Measurements from ENCODE around the gene KIF19. TPM values are rescaled to one million over a fixed set of nuclear protein-coding genes. Genes with fewer than 3 reads are reported as not detected.

The KIF19 gene
- total RNA-seq, 1 donor from 2014 or later = 0.23 TPM

DNA sequence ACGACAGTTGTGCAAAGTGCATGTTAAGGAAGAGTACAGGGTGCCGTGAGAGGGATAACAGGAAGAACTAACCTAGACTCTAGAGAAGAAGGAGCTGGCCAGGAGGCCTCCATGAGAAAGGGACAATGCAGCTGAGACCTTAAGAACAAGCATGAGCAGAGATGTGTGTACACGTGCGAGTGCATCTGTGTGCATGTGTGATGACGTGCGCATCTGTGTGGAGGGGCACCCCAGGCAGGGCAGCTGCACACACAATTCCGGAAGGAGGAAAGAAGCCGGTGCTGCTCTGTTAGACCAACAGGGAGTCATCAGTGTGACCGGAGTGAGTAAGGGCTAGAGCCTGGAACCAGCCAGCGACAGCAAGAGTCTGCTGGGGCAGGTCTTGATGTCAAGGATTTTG, 7.6 kb upstream of the KIF19 start:
- Histone ChIP-seq H3K27me3 (no peaks in the 10 kb centered on the region), H3K36me3 (no peaks in the 10 kb centered on the region), H3K9me3 (no peaks in the 10 kb centered on the region), H3K4me1 (no peaks in the 10 kb centered on the region), H3K4me3 (no peak overlapping the region), H3K27ac (no peak overlapping the region)
- TF ChIP-seq, protein P1, sequence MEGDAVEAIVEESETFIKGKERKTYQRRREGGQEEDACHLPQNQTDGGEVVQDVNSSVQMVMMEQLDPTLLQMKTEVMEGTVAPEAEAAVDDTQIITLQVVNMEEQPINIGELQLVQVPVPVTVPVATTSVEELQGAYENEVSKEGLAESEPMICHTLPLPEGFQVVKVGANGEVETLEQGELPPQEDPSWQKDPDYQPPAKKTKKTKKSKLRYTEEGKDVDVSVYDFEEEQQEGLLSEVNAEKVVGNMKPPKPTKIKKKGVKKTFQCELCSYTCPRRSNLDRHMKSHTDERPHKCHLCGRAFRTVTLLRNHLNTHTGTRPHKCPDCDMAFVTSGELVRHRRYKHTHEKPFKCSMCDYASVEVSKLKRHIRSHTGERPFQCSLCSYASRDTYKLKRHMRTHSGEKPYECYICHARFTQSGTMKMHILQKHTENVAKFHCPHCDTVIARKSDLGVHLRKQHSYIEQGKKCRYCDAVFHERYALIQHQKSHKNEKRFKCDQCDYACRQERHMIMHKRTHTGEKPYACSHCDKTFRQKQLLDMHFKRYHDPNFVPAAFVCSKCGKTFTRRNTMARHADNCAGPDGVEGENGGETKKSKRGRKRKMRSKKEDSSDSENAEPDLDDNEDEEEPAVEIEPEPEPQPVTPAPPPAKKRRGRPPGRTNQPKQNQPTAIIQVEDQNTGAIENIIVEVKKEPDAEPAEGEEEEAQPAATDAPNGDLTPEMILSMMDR (IDR thresholded peaks at IDR 0.05) = no peak
- ATAC-seq (no peak), DNase-seq (no peak)
- intact Hi-C loops (cut with DNase I) = no loop called here

DNA sequence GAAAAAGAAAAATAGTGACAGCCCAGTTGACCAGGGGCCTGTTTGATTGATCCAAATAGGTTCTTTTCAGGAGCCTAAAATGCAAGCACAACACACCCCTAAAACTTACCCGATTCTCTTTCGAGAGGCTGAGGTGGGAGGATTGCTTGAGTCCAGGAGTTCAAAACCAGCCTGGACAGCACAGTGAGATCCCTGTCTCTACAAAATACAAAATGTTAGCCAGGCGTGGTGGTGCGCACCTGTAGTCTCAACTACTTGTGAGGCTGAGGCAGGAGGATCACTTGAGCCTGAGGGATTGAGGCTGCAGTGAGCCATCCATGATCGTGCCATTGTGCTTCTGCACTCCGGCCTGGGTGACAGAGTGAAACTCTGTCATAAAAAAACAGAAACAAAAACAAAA, 1.5 kb upstream of the KIF19 start:
- TF ChIP-seq, protein P1 (IDR thresholded peaks at IDR 0.05) = no peak
- ATAC-seq (no peak), DNase-seq (no peak)
- Histone ChIP-seq H3K4me1 (peaks cover 13% of the 10 kb centered on the region), H3K4me3 (no peak overlapping the region), H3K27ac (no peak overlapping the region), H3K9me3 (no peaks in the 10 kb centered on the region), H3K36me3 (no peaks in the 10 kb centered on the region), H3K27me3 (peaks cover 14% of the 10 kb centered on the region)
- intact Hi-C loops (cut with DNase I) = no loop called here

DNA sequence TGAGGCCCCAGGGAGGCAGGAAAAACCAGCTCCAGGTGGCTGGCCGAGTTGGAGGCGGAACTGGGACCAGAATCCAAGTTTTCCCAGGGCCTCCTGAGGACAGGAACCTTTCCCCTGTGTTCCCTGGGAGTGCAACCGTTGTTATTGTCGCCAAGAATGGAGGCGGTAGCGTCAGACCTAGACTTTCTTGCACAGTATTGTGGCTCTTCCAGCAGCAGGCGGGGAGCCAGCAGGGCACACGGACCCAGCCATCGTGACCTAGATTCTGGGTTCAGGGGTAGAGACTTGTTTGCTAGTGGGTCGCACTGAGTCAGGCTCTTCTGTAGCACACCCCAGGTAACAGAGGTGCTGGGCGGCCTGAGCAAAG, 667 bp upstream of the KIF19 start:
- Histone ChIP-seq H3K4me1 (peaks cover 13% of the 10 kb centered on the region), H3K27ac (no peak overlapping the region), H3K27me3 (peaks cover 14% of the 10 kb centered on the region), H3K9me3 (no peaks in the 10 kb centered on the region), H3K36me3 (no peaks in the 10 kb centered on the region), H3K4me3 (peak overlapping the region; percentile 41)
- intact Hi-C loops (cut with DNase I) = no loop called here
- DNase-seq (no peak), ATAC-seq (no peak)
- TF ChIP-seq, protein P1 (IDR thresholded peaks at IDR 0.05) = no peak

DNA sequence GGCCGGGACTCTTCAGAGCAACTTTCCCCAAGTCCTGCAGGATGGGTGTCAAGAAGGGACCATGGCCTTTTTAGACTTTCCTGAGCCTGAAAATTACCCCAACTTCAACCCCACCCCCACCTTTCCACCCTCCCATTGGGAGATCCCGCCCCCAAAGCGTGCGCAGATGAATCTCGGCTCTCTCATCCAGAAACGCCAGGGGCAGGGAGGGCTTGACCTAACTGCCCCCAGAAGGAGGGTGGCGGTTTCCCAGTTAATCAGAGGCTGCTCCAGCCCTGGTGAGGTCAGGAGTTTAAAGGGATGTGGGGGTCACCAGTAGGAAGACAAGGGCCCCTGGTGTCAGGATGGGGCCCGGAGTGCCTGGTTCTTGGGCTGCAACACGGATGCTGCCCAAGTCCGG, 480 bp downstream of the KIF19 start:
- no peaks in the 10 kb centered on the region for H3K36me3 ChIP-seq
- TF ChIP-seq, protein P1 (IDR thresholded peaks at IDR 0.05) = no peak
- ATAC-seq (no peak), DNase-seq (no peak)
- peaks cover 14% of the 10 kb centered on the region for H3K27me3 ChIP-seq
- peak overlapping the region; percentile 41 for H3K4me3 ChIP-seq
- H3K4me1 ChIP-seq = peaks cover 13% of the 10 kb centered on the region
- H3K9me3 ChIP-seq = no peaks in the 10 kb centered on the region
- H3K27ac ChIP-seq = no peak overlapping the region
- intact Hi-C loops (cut with DNase I) = no loop called here

DNA sequence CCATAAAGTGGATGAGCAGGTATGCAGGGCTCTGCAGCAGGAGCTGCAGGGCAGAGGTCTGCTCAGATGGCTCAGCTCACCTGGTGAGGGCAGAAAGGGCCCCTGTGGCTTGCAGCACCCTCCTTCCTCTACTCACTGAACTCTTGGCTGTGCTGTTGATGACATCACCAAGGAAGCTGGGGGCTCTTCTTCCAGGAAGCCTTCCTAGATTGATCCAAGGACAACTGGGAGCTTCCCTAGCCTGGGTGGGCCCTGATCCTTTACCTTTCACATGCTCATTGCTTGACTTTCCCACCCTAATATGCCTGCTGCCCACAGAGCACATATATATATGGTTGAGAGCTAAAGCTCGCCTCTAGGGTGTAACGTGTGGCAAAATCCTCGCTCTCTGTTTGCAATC, 2.5 kb downstream of the KIF19 start:
- Histone ChIP-seq H3K4me1 (peaks cover 13% of the 10 kb centered on the region), H3K9me3 (no peaks in the 10 kb centered on the region), H3K36me3 (no peaks in the 10 kb centered on the region), H3K4me3 (no peak overlapping the region), H3K27me3 (peaks cover 23% of the 10 kb centered on the region), H3K27ac (no peak overlapping the region)
- intact Hi-C loops (cut with DNase I) = no loop called here
- ATAC-seq = no peak
- DNase-seq = no peak
- TF ChIP-seq, protein P1 (IDR thresholded peaks at IDR 0.05) = no peak

DNA sequence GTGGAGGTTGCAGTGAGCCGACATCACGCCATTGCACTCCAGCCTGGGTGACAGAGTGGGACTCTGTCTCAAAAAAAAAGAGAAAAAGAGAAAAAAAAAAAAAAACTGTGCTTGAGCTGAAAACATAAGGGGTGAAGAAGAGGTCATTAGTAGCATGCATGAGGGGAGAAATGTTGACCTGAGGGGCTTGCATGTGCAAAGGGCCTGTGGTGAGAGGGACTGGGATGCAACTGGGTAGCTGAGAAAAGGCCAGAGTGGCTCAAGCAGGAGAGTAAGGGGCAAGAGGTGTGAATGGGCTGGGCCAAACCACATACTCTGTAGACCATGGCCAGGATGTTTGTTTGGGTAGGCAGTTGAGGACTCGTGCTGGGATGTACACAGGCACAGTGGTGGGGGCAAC, 3.4 kb downstream of the KIF19 start:
- intact Hi-C loops (cut with DNase I) = no loop called here
- TF ChIP-seq, protein P1 (IDR thresholded peaks at IDR 0.05) = no peak
- Histone ChIP-seq H3K27me3 (peaks cover 23% of the 10 kb centered on the region), H3K4me1 (peaks cover 13% of the 10 kb centered on the region), H3K4me3 (no peak overlapping the region), H3K36me3 (no peaks in the 10 kb centered on the region), H3K27ac (no peak overlapping the region), H3K9me3 (no peaks in the 10 kb centered on the region)
- ATAC-seq (no peak), DNase-seq (no peak)
